Adrenal gland (tissue), 12 donors: ENCODE results near the gene MOV10L1. TPM values are rescaled to one million over a fixed set of nuclear protein-coding genes. Genes with fewer than 3 reads are reported as not detected.

ENCODE experiments used
- DNase-seq, 7 donors: peaks; one replicate each; pipeline ENCODE4 v3.0.0-alpha.2; 2019 to 2020
- H3K27ac ChIP-seq, 5 donors: fragments of 200-600 bp; sonication (generic) in 4 of 5; 1 replicate in 3 of 5; 2 replicates in 2 of 5; pipeline versions ENCODE4 v1.5.1 to v1.8.0; 2016 to 2020; ENCODE audit warnings: mild to moderate bottlenecking in 1 of 5
- H3K27me3 ChIP-seq: fragments of 200-600 bp; 2 replicates; pipeline ENCODE4 v1.8.0; 2021
- H3K36me3 ChIP-seq, 2 donors: fragments of 200-600 bp; replicated peaks in 1 of 2; 1 replicate in 1 of 2; 2 replicates in 1 of 2; pipeline versions ENCODE4 v1.5.1 to v1.8.0; 2018 to 2022
- H3K4me1 ChIP-seq, 2 donors: fragments of 200-600 bp; replicated peaks in 1 of 2; 1 replicate in 1 of 2; 2 replicates in 1 of 2; pipeline versions ENCODE4 v1.5.1 to v1.8.0; 2018 to 2021
- H3K4me3 ChIP-seq, 4 donors: fragments of 200-600 bp; sonication (generic) in 3 of 4; one replicate each; pipeline ENCODE4 v1.5.1; 2016 to 2018
- H3K9me3 ChIP-seq, 3 donors: fragments of 200-600 bp; sonication (generic) in 1 of 3; replicated peaks in 1 of 3; 1 replicate in 2 of 3; 2 replicates in 1 of 3; pipeline versions ENCODE4 v1.5.1 to v1.8.0; 2016 to 2021
- CTCF ChIP-seq, 6 experiments: fragments of 450-650 bp in 4 of 6; fragments of 200-600 bp in 2 of 6; sonication (generic) in 1 of 6; IDR thresholded peaks; 1 replicate in 5 of 6; 2 replicates in 1 of 6; pipeline versions ENCODE4 v1.5.1 to v1.8.0; 2016 to 2021; ENCODE audit warnings: antibody characterized with exemption in 6 of 6, mild to moderate bottlenecking in 2 of 6, moderate library complexity in 1 of 6
- POLR2A ChIP-seq, 2 donors: fragments of 450-650 bp; IDR thresholded peaks; one replicate each; pipeline ENCODE4 v1.6.1; 2017; ENCODE audit warnings: antibody characterized with exemption in 2 of 2, mild to moderate bottlenecking in 2 of 2, moderate library complexity in 1 of 2
- WGBS, 4 donors: extraction: QIAGEN DNeasy Blood & Tissue Kit in 2 of 4; methylation state at CpG; one replicate each; pipeline versions ENCODE4 v1.1.5 to v1.1.7; 2013 to 2017; 5-methylcytosine and 5-hydroxymethylcytosine counted together
- intact Hi-C, 2 donors: fragments of 100-400 bp; cut with DNase I; formaldehyde crosslinking; loops; one replicate each; pipeline versions ENCODE4 v1.14.1 to v1.15.0; 2022 to 2023
- polyA plus RNA-seq, 3 donors: library from polyadenylated mRNA; stranded (reverse); fragments of 200-250 nt in 2 of 3; fragments of 350-450 nt in 1 of 3; fragmentation: Illumina TruSeq in 1 of 3; extraction: RNeasy Lipid Tissue Mini Kit (QIAGEN cat#74804) in 1 of 3; gene quantifications; one replicate each; pipeline ENCODE4 v1.2.3, GENCODE V29; 2013 to 2014
- total RNA-seq, 9 donors: library from RNA; depleted of rRNA in 4 of 9; stranded (reverse); fragments of >200 nt in 4 of 9; fragments of 120-200 nt in 1 of 9; fragmentation: NEBNext Ultra II Directional in 1 of 9; extraction: Animal tissue kit (Norgen Biotek cat#: 25700) in 1 of 9; gene quantifications; one replicate each; pipeline versions ENCODE4 v1.1.0 to v1.2.4, GENCODE V29; 2013 to 2023
- donor health status: healthy with polysubstance abuse.
- donor health status: Bipolar disorder and iron deficiency.
- donor health status: DM: yes; HTN: yes; CAD: no.
- donor health status: DM: no; HTN: no; CAD: no.
- donor health status: DM: no; HTN: no; CAD: no.
- donor health status: DM: yes; HTN: yes; CAD: no.

MOV10L1 gene
- total and polyA plus RNA-seq, 12 donors: 0.14 to 0.74 (median 0.40) TPM; not detected in 5

GRCh38 chr22:50194037-50194805 is 104.4 kb downstream of the MOV10L1 start:
- no peaks in the 10 kb centered on the region for H3K9me3 ChIP-seq
- DNase-seq: peak in 1 of 7 donors; percentile 34
- H3K27ac ChIP-seq: no peak overlapping the region
- no peak overlapping the region for H3K4me3 ChIP-seq
- intact Hi-C loops: no loop called here
- 88 to 94% (median 92%) methylated on average over 28 to 44 of the region's 44 CpGs for WGBS, 4 donors
- H3K27me3 ChIP-seq: no peaks in the 10 kb centered on the region
- H3K4me1 ChIP-seq: peaks cover 21 to 27% of the 10 kb centered on the region in 2 donors
- H3K36me3 ChIP-seq: peaks cover 0 to 21% of the 10 kb centered on the region in 2 donors
- no peak for TF ChIP-seq POLR2A (IDR thresholded peaks at IDR 0.05)
- TF ChIP-seq CTCF (IDR thresholded peaks at IDR 0.05): no peak

GRCh38 chr22:50196256-50196655 is 106.5 kb downstream of the MOV10L1 start:
- Histone ChIP-seq H3K36me3 (peaks cover 0 to 21% of the 10 kb centered on the region in 2 donors), H3K27me3 (no peaks in the 10 kb centered on the region), H3K4me3 (no peak overlapping the region), H3K9me3 (no peaks in the 10 kb centered on the region), H3K27ac (no peak overlapping the region), H3K4me1 (peaks cover 9 to 15% of the 10 kb centered on the region in 2 donors)
- intact Hi-C loops: no loop called here
- DNase-seq: peak in 1 of 7 donors; percentile 31
- 85 to 91% (median 88%) methylated on average over 2 to 18 of the region's 18 CpGs for WGBS, 4 donors
- TF ChIP-seq POLR2A (IDR thresholded peaks at IDR 0.05): no peak
- no peak for TF ChIP-seq CTCF (IDR thresholded peaks at IDR 0.05)

GRCh38 chr22:50197000-50197800 is 107.4 kb downstream of the MOV10L1 start:
- H3K4me3 ChIP-seq: no peak overlapping the region
- peaks cover 0 to 21% of the 10 kb centered on the region in 2 donors for H3K36me3 ChIP-seq
- 86 to 100% (median 90%) methylated on average over 2 to 23 of the region's 23 CpGs for WGBS, 4 donors
- H3K27me3 ChIP-seq: no peaks in the 10 kb centered on the region
- DNase-seq: peak in 1 of 7 donors; percentile 33
- H3K9me3 ChIP-seq: no peaks in the 10 kb centered on the region
- no peak overlapping the region for H3K27ac ChIP-seq
- peaks cover 18% of the 10 kb centered on the region in 2 donors for H3K4me1 ChIP-seq
- intact Hi-C loops: no loop called here
- TF ChIP-seq CTCF (IDR thresholded peaks at IDR 0.05): no peak
- TF ChIP-seq POLR2A (IDR thresholded peaks at IDR 0.05): no peak
